ENCODE results near the gene KLRC3. TPM values are rescaled to one million over a fixed set of nuclear protein-coding genes. Genes with fewer than 3 reads are reported as not detected.
"Not testable (repeated sequence)": the region's sequence is repeated elsewhere in the genome, so short reads cannot be mapped to it uniquely, and the experiment has no call there.

KLRC3 gene
- total RNA-seq, 4 donors from 2014 or later, result not detected

DNA sequence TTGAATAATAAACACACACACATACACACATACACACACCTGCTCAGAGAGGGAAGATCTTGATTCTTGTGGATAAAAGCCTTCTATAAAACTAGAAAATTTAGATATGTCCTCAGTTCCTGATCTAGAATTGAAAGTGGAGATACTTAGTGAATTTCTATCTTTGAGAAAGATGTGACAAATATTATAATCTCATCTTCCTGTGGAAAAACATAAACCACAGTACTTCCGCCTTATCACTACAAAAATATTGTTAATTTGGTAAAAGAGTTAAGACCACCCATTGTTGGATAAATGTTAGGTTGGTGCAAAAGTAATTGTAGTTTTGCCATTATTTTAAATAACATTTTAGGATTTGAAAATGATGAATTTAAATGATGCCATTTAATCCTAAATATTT, 30.5 kb downstream of the KLRC3 start, which contains the start of gene KLRK1:
Gene KLRK1 (minus strand): TSS at position 138 of the 400 bp plus-strand sequence. CDS start 1,231 bp downstream, outside the sequence.
- Histone ChIP-seq H3K9me3 (no peaks in the 10 kb centered on the region), H3K4me3 (no peak within 1 kb of the TSS), H3K4me1 (peaks cover 0 to 10% (median 4%) of the 10 kb centered on the region in 4 donors), H3K36me3 (no peaks in the 10 kb centered on the region), H3K27me3 (no peaks in the 10 kb centered on the region), H3K27ac (replicated peaks in 1 of 4) (no peak within 1 kb of the TSS)
- DNase-seq (ENCODE audit: extremely low spot score), result no peak
- 85% methylated on average over 1 of the region's 1 CpG for WGBS
- TF ChIP-seq, protein P1, sequence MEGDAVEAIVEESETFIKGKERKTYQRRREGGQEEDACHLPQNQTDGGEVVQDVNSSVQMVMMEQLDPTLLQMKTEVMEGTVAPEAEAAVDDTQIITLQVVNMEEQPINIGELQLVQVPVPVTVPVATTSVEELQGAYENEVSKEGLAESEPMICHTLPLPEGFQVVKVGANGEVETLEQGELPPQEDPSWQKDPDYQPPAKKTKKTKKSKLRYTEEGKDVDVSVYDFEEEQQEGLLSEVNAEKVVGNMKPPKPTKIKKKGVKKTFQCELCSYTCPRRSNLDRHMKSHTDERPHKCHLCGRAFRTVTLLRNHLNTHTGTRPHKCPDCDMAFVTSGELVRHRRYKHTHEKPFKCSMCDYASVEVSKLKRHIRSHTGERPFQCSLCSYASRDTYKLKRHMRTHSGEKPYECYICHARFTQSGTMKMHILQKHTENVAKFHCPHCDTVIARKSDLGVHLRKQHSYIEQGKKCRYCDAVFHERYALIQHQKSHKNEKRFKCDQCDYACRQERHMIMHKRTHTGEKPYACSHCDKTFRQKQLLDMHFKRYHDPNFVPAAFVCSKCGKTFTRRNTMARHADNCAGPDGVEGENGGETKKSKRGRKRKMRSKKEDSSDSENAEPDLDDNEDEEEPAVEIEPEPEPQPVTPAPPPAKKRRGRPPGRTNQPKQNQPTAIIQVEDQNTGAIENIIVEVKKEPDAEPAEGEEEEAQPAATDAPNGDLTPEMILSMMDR (IDR thresholded peaks at IDR 0.05), result no peak
- no peak for TF ChIP-seq EP300 (IDR thresholded peaks at IDR 0.05)
- TF ChIP-seq POLR2A (IDR thresholded peaks at IDR 0.05; ENCODE audit: low read depth), result no peak
- TF ChIP-seq POLR2AphosphoS5 (IDR thresholded peaks at IDR 0.05), result no peak
- intact Hi-C loops (cut with DNase I), result no loop called here

DNA sequence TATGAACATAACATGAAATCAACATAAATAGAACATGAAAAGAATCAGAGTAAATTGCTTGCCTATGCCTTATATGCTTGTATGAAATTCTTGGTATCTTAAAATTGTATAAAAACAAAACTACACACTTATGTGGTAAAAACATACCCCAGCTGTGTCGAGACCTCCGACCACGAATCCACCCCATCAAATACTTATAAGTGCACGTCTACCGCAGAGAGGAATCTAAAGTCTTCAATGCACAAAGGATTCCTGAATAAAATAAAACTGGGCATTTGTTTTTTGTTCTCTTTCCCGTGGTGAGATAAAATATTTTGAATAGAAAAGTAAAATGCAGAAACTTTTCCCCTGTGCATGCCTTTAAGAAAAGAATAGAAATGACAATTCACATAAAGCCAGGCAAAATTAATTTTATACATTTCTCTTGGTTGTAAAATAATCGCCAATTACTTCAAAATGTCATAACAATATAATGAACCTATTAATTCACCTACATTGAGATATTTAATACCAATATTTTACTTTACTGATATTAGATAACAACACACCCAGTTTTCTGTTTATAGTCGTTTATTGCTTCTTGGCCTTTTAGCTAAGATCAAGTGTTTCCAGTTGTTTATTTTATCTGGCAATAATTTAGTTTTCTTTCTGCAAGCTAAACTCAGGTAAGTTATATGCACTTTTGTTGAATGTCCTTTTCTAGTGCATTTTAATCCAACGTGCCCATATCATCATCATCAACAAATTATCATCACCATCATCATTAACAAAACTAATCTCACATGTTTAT, 31.6 kb downstream of the KLRC3 start:
- WGBS, result 68% methylated on average over 9 of the region's 9 CpGs
- Histone ChIP-seq H3K27me3 (no peaks in the 10 kb centered on the region), H3K27ac (replicated peaks in 1 of 4) (no peak overlapping the region), H3K4me3 (no peak overlapping the region), H3K4me1 (peaks cover 0 to 10% (median 4%) of the 10 kb centered on the region in 4 donors), H3K36me3 (no peaks in the 10 kb centered on the region), H3K9me3 (no peaks in the 10 kb centered on the region)
- intact Hi-C loops (cut with DNase I), result no loop called here
- no peak for DNase-seq (ENCODE audit: extremely low spot score)
- no peak for TF ChIP-seq POLR2AphosphoS5 (IDR thresholded peaks at IDR 0.05)
- TF ChIP-seq POLR2A (IDR thresholded peaks at IDR 0.05; ENCODE audit: low read depth), result no peak
- TF ChIP-seq, protein P1 (IDR thresholded peaks at IDR 0.05), result no peak
- no peak for TF ChIP-seq EP300 (IDR thresholded peaks at IDR 0.05)

DNA sequence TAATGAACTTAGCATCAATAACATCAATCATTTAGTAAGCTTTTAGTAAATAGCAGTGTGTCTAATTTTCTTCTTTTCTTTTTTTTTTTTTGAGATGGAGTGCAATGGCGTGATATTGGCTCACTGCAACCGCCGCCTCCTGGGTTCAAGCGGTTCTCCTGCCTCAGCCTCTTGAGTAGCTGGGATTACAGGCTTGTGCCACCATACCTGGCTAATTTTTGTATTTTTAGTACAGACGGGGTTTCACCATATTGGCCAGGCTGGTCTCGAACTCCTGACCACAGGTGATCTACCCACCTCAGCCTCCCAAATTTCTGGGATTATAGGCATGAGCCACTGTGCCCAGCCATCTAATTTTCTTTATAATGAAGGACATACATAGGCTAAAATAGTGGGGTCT, 32.9 kb downstream of the KLRC3 start:
- 90% methylated on average over 6 of the region's 6 CpGs for WGBS
- H3K4me3 ChIP-seq; H3K9me3 ChIP-seq; H3K36me3 ChIP-seq; DNase-seq (ENCODE audit: extremely low spot score); H3K27ac ChIP-seq (replicated peaks in 1 of 4); intact Hi-C loops (cut with DNase I); H3K27me3 ChIP-seq; H3K4me1 ChIP-seq: not testable (repeated sequence)

DNA sequence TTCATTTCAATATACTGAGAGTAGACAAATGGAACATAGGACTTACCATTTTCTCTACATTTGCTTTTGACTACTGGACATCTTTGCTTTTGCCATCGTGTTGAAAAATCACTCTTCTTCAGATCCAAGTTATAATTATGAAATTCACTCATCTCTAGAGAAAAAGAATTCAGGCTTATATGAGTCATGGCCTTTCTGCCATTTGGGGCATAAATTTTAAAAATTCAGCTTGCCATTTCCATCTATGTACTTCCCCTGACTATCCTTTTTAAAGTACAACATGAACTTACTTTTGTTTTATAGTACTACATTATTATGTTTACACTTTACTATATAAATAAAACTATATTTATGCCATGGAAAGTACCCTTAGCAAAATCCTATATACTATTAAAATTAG, 33.5 kb downstream of the KLRC3 start:
- no peak for TF ChIP-seq POLR2AphosphoS5 (IDR thresholded peaks at IDR 0.05)
- TF ChIP-seq, protein P1 (IDR thresholded peaks at IDR 0.05), result no peak
- no peak for TF ChIP-seq EP300 (IDR thresholded peaks at IDR 0.05)
- no peak for TF ChIP-seq POLR2A (IDR thresholded peaks at IDR 0.05; ENCODE audit: low read depth)
- WGBS, result 47% methylated on average over 1 of the region's 1 CpG
- H3K27ac ChIP-seq (replicated peaks in 1 of 4), result no peak overlapping the region
- no peak overlapping the region for H3K4me3 ChIP-seq
- peaks cover 0 to 2% (median 0%) of the 10 kb centered on the region in 4 donors for H3K4me1 ChIP-seq
- intact Hi-C loops (cut with DNase I), result no loop called here
- no peaks in the 10 kb centered on the region for H3K9me3 ChIP-seq
- H3K36me3 ChIP-seq, result no peaks in the 10 kb centered on the region
- no peaks in the 10 kb centered on the region for H3K27me3 ChIP-seq
- no peak for DNase-seq (ENCODE audit: extremely low spot score)

DNA sequence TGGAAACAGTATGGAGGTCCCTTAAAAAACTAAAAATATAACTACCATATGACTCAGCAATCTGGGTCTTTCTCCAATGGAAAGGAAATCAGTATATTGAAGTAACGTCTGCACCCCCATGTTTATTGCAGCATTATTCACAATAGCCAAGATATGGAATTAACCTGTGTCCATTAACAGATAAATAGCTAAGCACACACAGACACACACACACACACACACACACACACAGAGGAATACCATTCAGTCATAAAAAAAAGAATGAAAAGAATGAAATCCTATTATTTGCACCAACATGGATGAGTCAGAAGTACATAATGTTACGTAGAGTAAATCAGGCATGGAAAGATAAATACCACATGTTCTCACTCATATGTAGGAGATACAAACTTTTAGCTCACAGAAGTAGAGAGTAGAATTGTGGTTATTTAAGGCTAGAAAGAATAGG, 35.2 kb downstream of the KLRC3 start:
- TF ChIP-seq, protein P1 (IDR thresholded peaks at IDR 0.05), result no peak
- TF ChIP-seq EP300 (IDR thresholded peaks at IDR 0.05), result no peak
- no peak for TF ChIP-seq POLR2AphosphoS5 (IDR thresholded peaks at IDR 0.05)
- TF ChIP-seq POLR2A (IDR thresholded peaks at IDR 0.05; ENCODE audit: low read depth), result no peak
- Histone ChIP-seq H3K27ac (replicated peaks in 1 of 4) (no peak overlapping the region), H3K36me3 (no peaks in the 10 kb centered on the region), H3K4me3 (no peak overlapping the region), H3K4me1 (no peaks in the 10 kb centered on the region), H3K9me3 (no peaks in the 10 kb centered on the region), H3K27me3 (no peaks in the 10 kb centered on the region)
- intact Hi-C loops (cut with DNase I), result no loop called here
- 59% methylated on average over 2 of the region's 2 CpGs for WGBS
- DNase-seq (ENCODE audit: extremely low spot score), result no peak
